GM19395 (cell line): Measurements from ENCODE around the gene TCF7L2.

Experiments used
- ATAC-seq: cut with Tn5 transposase; IDR thresholded peaks from one replicate; pipeline ENCODE4 v1.9.1; 2021; ENCODE audit warnings: mild to moderate bottlenecking, moderate library complexity; ENCODE audit not compliant: unreplicated experiment

TCF7L2 gene

GRCh38 chr10:112946649-112947048 lies 3.4 kb upstream of the TCF7L2 start:
- ATAC-seq: no peak

- no peak for ATAC-seq
Observed at GRCh38 chr10:112948196-112948595, 1.9 kb upstream of the TCF7L2 start.

- no peak for ATAC-seq
Observed at GRCh38 chr10:112949143-112949823, 764 bp upstream of the TCF7L2 start.

- no peak for ATAC-seq
Observed at GRCh38 chr10:112950714-112951358, 789 bp downstream of the TCF7L2 start.

- ATAC-seq: no peak
Observed at GRCh38 chr10:112951359-112952281, 1.6 kb downstream of the TCF7L2 start.

GRCh38 chr10:112952282-112953173 lies 2.5 kb downstream of the TCF7L2 start:
- no peak for ATAC-seq

GRCh38 chr10:112953174-112954159 lies 3.4 kb downstream of the TCF7L2 start:
- no peak for ATAC-seq

- no peak for ATAC-seq
Observed at GRCh38 chr10:112954974-112955581, 5.0 kb downstream of the TCF7L2 start.

- no peak for ATAC-seq
Observed at GRCh38 chr10:112955582-112956421, 5.8 kb downstream of the TCF7L2 start.

GRCh38 chr10:112956631-112957350 lies 6.7 kb downstream of the TCF7L2 start:
- no peak for ATAC-seq

GRCh38 chr10:112957640-112958092 lies 7.6 kb downstream of the TCF7L2 start:
- ATAC-seq: no peak

- no peak for ATAC-seq
Observed at GRCh38 chr10:112958275-112958995, 8.4 kb downstream of the TCF7L2 start.

GRCh38 chr10:112959207-112959838 lies 9.3 kb downstream of the TCF7L2 start:
- no peak for ATAC-seq

- no peak for ATAC-seq
Observed at GRCh38 chr10:112960151-112960681, 10.2 kb downstream of the TCF7L2 start.

- ATAC-seq: no peak
Observed at GRCh38 chr10:112961609-112962008, 11.6 kb downstream of the TCF7L2 start.

- ATAC-seq: no peak
Observed at GRCh38 chr10:112962343-112962742, 12.3 kb downstream of the TCF7L2 start.
